ENCODE measurements around the gene PAX8.
A peak's percentile ranks its signal among the peaks of the same experiment; 100 is the strongest.

The PAX8 gene

DNA sequence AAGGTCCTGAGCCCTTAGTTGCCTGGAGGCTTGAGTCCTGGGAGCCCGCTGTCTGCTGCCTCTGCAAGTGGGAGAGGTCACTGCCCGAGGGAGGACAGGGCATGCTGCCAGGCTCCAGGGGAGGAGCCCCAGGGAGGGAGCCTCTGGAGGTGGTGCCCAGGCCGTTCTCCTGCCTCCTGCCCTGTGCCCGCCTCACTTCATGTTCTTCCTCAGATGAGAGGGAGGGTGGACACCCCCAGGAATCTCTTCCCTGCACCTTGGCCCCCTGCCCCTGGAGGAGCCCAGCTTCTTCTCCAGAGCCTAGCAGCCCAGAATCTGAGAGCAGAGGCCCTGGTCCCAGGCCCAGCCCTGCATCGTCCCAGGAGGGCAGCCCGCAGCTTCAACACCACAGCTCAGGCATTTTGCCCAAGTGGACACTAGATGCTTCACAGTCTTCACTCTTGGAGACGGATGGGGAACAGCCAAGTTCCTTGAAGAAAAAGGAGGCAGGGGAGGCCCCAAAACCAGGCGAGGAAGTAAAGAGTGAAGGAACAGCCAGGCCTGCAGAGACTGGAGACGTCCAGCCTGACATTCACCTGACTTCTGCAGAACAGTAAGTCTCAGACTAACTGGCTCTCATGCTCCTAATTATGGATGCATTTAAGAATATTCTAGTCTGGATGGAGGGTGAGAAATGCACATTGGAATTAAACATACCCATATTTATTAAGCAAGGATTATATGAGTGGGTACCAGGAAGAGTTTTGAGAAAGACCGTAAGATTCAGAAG is 92.9 kb downstream of the PAX8 start:
- DNase-seq (ENCODE audit: low spot score in 2 of 2) (no peak), ATAC-seq (no peak)
- peaks cover 86% of the 10 kb centered on the region for H3K4me1 Mint-ChIP-seq
- H3K9me3 Mint-ChIP-seq, result no peaks in the 10 kb centered on the region
- H3K27ac Mint-ChIP-seq, result peak overlapping the region; percentile 67
- H3K4me3 Mint-ChIP-seq, result peak overlapping the region; percentile 77
- H3K36me3 Mint-ChIP-seq, result peaks cover 100% of the 10 kb centered on the region

DNA sequence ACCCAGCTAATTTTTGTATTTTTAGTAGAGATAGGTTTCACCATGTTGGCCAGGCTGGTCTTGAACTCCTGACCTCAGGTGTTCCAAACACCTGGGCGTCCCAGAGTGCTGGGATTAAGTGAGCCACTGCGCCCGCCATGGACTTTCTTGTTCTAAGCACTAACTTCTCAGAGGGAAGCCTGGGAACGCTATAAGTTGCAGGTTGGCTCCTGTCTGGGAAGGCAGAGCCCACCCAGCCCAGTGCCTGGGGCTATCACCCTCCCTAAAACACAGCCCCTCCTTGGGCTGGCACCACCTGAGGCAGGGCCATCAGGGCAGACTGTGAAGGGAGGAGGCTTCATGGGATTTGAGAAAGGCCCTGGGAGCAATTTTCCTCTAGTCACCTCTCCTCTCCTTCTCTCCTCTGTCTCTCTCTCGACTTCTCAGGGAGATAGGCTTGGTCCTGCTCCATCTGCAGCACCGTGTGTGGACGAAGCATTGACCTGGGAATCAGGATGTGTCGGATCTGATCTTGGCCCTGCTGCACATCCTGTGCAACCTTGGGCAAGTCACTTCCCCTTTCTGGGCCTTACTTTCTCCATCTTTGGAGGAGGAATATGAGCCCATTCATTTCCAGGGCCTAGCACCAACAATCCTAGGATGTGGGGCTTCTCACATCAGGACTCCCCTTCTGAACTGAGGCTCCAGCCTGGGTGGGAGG is 94.0 kb downstream of the PAX8 start:
- Mint-ChIP-seq H3K4me3 (peak overlapping the region; percentile 77), H3K9me3 (no peaks in the 10 kb centered on the region), H3K27ac (peak overlapping the region; percentile 92), H3K4me1 (peaks cover 93% of the 10 kb centered on the region), H3K36me3 (peaks cover 100% of the 10 kb centered on the region)
- DNase-seq (ENCODE audit: low spot score in 2 of 2), result no peak
- ATAC-seq, result no peak

DNA sequence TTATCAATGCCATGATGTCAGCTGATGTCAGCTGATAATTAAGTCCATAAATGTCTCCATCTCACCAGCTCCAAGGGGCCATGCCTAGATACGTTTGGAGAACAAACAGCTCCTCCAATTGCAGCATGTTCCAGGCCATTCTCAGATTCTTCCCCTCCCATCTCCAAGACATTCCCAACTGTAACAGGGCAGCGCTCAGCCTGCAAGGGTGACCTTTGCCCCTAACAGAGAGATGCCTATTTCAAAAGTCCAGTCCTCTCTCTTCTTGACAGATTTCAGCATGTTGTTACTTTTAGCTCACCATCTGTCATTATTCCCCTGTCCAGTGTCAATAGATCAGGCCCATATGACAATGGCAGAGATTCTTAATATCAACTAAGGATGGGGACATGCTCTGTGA is 95.0 kb downstream of the PAX8 start:
- peak overlapping the region; percentile 77 for H3K4me3 Mint-ChIP-seq

DNA sequence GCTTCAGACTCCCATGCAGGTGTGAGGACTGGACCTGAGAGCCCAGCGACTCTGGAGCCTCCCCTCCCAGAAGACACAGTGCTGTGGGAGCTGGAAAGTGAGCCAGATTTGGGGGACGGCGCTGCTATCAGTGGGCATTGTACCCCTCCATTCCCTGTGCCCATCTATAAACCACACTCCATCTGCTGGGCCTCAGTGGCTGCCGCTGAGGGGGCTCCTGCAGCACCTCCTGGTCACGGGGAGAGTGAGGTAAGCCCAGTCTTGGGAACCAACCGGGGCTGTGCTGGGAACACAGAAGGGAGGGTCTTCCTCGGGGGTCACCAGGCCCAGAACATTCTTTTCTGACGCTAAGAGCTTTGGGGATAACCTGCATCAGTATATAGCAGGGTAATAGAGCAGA is 95.5 kb downstream of the PAX8 start:
- no peak for DNase-seq (ENCODE audit: low spot score in 2 of 2)
- Mint-ChIP-seq H3K27ac (peak overlapping the region; percentile 92), H3K4me3 (peak overlapping the region; percentile 77), H3K36me3 (peaks cover 100% of the 10 kb centered on the region), H3K4me1 (peaks cover 96% of the 10 kb centered on the region), H3K9me3 (no peaks in the 10 kb centered on the region)
- ATAC-seq, result no peak

More for the DNA sequence above, 95.0 kb downstream of the PAX8 start:
- no peak for DNase-seq (ENCODE audit: low spot score in 2 of 2)
- H3K27ac Mint-ChIP-seq, result peak overlapping the region; percentile 92
- ATAC-seq, result no peak
- peaks cover 93% of the 10 kb centered on the region for H3K4me1 Mint-ChIP-seq
- peaks cover 100% of the 10 kb centered on the region for H3K36me3 Mint-ChIP-seq
- no peaks in the 10 kb centered on the region for H3K9me3 Mint-ChIP-seq

DNA sequence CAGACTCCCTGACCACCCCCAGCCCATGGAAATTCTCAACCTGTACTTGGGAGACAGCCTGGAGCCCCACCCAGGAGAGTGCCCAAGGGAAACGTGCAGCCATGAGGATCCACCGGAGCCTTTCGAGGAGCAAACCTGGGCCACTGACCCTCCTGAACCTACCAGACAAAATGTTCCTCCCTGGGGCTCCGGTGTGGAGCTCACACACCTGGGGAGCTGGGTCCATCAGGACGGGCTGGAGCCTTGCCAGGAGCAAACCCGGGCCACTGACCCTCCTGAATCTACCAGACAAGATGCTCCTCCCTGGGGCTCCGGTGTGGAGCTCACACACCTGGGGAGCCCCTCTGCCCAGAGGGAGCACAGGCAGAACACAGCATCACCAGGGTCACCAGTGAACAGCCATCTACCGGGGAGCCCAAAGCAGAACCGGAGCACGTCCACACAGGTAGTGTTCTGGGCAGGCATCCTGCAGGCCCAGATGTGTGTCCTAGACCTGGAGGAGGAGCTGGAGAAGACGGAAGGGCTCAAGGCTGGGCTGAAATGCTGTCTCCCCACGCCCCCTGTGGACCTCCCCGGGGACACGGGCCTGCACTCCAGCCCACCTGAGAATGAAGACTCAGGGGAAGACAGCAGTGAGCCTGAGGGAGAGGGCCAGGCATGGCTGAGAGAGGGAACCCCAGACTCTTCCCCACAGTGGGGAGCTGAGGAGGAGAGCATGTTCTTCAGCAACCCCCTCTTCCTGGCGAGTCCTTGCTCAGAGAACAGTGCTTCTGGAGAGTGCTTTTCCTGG is 96.1 kb downstream of the PAX8 start:
- Mint-ChIP-seq H3K4me1 (peaks cover 96% of the 10 kb centered on the region), H3K4me3 (peak overlapping the region; percentile 77), H3K36me3 (peaks cover 100% of the 10 kb centered on the region), H3K9me3 (no peaks in the 10 kb centered on the region), H3K27ac (peak overlapping the region; percentile 92)
- DNase-seq (ENCODE audit: low spot score in 2 of 2) (no peak), ATAC-seq (no peak)

DNA sequence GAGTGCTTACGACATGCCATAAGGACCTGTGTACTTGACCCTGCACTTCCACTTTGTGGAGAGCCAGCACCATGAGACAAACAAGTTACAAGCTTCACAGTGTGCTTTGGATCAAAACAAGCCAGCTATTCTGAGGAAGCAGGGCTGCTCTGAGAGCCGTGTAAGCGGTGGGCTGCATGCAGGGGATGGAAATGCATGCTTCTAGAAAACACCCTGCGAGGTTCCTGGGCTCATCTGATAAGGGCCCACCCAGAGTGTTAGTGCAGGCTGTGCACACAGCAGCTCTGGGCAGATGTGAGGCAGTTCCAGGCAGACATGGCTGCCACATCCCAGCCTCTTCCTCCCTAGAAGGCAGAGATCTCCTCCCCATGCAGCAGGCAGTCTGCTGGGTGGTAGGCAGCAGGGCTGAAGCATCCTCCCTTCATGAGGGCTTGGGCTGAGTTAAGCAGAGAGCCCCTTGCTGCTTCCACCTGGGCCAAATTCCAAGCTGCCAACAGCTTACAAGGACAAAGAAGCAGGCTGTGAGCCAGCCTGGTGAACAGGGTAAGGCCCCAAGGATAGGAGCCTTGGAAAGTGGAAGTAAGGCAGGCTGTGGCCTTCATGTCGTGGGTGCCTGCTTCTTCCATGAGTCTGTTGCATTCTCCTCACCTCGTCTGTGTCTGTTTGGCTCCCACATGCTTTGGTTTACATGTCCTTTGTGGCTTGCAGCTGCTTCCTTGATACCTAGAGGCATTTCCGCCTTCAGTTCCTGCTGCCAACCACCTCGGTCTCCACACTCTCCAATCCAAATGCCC is 97.3 kb downstream of the PAX8 start:
- Mint-ChIP-seq H3K36me3 (peaks cover 100% of the 10 kb centered on the region), H3K4me1 (peaks cover 96% of the 10 kb centered on the region), H3K9me3 (no peaks in the 10 kb centered on the region), H3K4me3 (peak overlapping the region; percentile 77), H3K27ac (peak overlapping the region; percentile 92)
- ATAC-seq (no peak), DNase-seq (ENCODE audit: low spot score in 2 of 2) (no peak)

DNA sequence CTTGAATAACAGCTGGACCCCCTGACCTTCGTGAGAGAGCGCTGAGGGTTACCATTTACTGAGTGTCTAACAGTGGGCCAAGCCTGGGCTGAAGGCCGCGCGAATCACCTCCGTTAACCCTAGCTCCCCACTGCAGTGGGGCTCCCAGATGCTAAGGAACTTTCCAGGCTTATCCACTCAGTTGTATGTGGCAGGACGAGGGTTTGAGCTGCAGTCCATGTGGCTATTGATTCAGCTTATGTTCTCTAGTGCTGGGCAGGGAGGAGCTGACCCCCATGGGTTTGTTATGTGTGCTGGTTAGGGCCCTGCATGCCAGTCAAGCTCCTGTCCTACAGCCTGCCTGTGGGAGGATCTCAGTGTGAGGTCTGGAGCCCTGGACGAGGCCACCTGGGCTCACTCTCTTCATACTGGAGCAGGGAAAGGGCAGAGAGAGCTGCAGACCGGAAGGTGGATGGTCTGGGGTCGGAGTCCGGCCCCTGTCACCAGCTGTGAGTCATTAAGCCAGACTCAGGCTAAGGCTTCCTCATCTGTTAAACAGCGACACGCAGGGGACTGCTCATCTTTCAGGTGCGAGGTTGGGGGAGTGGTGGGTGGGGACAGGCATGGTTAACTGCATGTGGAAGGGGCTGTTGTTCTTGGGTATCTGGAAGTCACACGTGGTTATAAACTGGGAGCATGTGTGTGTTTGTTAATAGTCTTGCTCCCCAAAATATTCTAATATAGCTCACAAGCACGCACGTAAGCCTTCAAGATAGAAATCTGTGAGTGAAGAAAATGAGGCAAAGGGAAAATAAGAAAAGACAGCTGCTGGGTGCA is 98.4 kb downstream of the PAX8 start:
- Mint-ChIP-seq H3K4me3 (peak overlapping the region; percentile 77), H3K4me1 (peaks cover 89% of the 10 kb centered on the region), H3K9me3 (no peaks in the 10 kb centered on the region), H3K27ac (peak overlapping the region; percentile 92), H3K36me3 (peaks cover 100% of the 10 kb centered on the region)
- ATAC-seq (peak; percentile 50), DNase-seq (ENCODE audit: low spot score in 2 of 2) (no peak)

DNA sequence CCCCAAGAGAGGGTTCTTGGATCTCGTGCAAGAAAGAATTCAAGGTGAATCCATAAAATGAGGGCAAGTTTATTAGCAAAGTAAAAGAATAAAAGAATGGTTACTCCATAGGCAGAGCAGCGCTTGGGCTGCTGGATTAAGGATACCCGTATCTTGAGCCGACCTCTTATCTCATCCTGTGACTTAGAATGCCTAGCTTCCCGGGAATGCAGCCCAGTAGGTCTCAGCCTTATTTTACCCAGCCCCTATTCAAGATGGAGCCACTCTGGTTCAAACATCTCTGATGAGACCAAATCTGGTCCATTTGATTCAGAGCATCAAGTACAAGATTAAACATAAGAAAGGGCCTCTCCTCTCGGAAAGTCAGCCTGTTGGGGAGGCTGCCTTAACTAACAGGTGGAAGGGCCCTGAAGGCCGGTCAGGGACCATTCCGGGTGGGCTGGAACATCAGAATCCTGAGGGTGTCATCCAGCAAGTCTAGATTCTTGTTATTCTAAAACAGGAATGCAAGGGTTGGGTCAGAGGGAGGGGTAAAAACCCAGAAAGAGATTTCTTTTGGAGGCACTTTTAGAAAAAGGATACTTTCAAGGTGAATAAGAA is 99.2 kb downstream of the PAX8 start:
- H3K4me3 Mint-ChIP-seq, result peak overlapping the region; percentile 77
- peak overlapping the region; percentile 92 for H3K27ac Mint-ChIP-seq
- no peak for DNase-seq (ENCODE audit: low spot score in 2 of 2)
- no peaks in the 10 kb centered on the region for H3K9me3 Mint-ChIP-seq
- no peak for ATAC-seq
- peaks cover 83% of the 10 kb centered on the region for H3K4me1 Mint-ChIP-seq
- peaks cover 100% of the 10 kb centered on the region for H3K36me3 Mint-ChIP-seq

DNA sequence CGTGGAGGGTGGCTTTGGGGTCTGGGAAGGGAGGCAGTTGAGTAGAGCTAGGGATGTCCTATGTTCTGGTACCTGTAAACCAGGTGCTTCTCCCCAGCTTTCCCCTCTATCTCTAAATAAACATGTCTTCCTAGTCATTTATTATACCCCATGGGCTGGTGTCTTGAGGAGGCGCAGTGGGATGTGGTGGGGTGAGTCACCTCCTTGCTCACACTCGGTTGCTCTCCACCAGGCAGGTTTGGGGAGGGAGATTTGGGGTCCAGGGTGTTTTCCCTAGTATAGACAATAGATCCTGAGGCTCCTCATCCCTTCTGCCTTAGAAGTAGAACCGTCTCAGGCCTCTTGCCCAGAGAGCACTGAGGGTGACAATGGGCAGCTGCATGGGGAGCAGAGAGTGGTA is 99.8 kb downstream of the PAX8 start:
- Mint-ChIP-seq H3K36me3 (peaks cover 100% of the 10 kb centered on the region), H3K27ac (peak overlapping the region; percentile 92), H3K4me1 (peaks cover 78% of the 10 kb centered on the region), H3K4me3 (peak overlapping the region; percentile 77), H3K9me3 (no peaks in the 10 kb centered on the region)
- no peak for DNase-seq (ENCODE audit: low spot score in 2 of 2)
- ATAC-seq, result peak; percentile 69

DNA sequence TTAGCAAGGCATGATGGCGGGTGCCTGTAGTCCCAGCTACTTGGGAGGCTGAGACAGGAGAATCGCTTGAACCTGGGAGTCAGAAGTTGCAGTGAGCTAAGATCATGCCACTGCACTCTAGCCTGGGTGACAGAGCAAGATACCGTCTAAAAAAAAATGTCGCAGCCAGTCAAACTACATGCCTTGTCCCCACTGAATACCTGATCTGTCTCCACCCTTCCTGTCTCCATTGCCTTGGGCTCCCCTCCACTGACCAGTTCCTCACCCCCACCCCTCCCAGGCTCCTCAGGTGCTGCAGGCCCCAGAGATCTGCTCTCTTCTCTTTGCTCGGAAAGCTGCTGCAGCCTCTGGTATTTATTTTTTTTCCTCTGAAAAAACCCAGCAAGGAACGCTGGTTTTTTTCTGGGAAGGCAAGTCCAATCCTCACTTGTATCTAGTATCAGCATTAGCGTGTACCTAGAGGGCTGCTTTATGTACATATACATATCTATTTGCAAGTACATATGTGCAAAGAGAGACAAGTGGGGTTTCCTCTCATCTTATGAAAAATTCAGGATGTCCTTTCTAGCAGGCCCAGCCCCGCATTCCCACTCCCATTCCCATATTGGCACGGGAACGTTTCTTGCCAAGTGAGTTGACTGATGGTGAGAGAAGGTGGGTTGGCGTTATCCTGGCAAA is 100.5 kb downstream of the PAX8 start:
- Mint-ChIP-seq H3K4me1 (peaks cover 78% of the 10 kb centered on the region), H3K36me3 (peaks cover 100% of the 10 kb centered on the region), H3K9me3 (no peaks in the 10 kb centered on the region), H3K27ac (peak overlapping the region; percentile 92), H3K4me3 (peak overlapping the region; percentile 77)
- DNase-seq (ENCODE audit: low spot score in 2 of 2), result no peak
- no peak for ATAC-seq

DNA sequence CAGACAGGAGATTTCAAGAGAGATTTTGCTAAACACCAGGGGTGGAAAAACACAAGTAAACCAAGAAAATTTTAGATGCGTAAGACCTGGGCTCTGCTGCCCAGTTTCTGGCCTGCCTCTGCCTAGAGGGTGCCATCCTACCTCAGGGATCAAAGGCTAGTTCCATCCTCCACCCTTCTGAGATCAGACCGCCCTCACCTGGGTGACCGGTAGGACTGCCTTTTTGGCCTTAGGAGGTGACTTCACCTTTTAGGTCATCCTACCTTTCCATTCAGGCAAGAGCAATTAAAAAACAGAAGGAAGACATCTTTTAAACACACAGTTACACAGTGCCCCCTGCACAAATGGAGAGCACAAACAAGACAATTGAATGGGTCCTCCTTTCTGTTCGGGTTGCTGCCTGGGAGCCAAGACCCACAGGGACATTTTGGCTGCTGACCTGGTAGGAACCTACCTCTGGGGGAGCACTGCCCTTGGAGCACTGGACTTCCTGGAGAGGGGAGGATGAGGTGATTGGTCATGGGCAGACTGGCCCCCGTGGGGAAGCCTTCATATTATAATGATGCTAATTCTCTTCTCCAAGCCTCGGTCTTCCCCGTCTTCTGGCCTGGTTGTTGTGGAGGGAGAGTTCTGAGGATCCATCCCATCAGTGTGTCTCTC is 101.9 kb downstream of the PAX8 start:
- DNase-seq (ENCODE audit: low spot score in 2 of 2), result no peak
- peaks cover 91% of the 10 kb centered on the region for H3K36me3 Mint-ChIP-seq
- H3K9me3 Mint-ChIP-seq, result no peaks in the 10 kb centered on the region
- peak overlapping the region; percentile 92 for H3K27ac Mint-ChIP-seq
- ATAC-seq, result no peak
- peak overlapping the region; percentile 77 for H3K4me3 Mint-ChIP-seq
- peaks cover 79% of the 10 kb centered on the region for H3K4me1 Mint-ChIP-seq

DNA sequence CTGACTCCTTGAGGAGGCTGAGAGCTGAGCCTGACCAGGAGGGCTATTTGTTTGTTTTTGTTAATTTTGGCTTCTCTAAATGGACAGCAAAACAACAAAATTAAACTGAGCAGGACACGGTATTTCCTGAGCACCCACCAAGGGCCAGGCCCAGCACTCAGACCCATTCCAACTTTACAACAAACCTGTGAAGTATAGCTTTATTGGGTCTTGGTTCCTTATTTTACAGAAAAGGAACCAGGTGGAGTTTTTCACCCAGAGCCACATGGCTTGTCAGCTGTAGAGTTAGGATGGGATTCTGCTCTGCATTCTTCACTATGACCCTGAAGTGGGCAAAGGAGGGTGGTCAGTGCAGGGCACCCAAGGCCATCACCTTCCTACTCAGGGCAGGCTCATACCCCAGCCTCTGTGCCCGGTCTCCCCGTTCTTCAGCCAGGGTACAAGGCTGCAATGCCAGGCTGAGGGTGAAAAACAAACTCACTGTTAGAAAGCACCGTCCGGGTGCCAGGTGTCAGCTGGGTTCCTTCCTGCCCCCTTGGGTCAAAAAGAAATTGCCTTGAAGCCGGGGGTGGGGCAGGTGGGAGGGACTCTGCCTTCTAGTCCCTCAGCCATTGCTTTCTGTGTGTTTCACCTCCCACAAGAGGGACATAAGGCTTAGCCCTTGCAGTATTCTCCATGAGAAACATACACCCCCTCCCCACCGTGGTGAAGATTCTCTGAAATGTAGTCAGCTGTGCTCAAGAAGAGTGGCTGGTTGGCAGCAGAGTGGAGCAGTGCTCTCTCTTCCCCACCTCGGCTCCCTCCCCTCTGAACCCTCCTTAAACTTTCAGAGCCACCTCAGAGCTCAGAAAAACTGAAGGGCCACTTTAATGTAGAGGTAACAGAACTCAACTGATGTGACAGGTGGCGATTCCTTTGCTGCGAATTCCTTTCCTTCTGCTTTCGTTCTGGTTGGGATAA is 102.7 kb downstream of the PAX8 start:
- no peak for ATAC-seq
- no peak for DNase-seq (ENCODE audit: low spot score in 2 of 2)
- H3K4me1 Mint-ChIP-seq, result peaks cover 79% of the 10 kb centered on the region
- peaks cover 2% of the 10 kb centered on the region for H3K9me3 Mint-ChIP-seq
- peaks cover 86% of the 10 kb centered on the region for H3K36me3 Mint-ChIP-seq
- peak overlapping the region; percentile 92 for H3K27ac Mint-ChIP-seq
- peak overlapping the region; percentile 77 for H3K4me3 Mint-ChIP-seq
